H1 (cell line): ENCODE measurements around the gene SULT2B1. TPM values are rescaled to one million over a fixed set of nuclear protein-coding genes. Genes with fewer than 3 reads are reported as not detected.
A peak's percentile ranks its signal among the peaks of the same experiment; 100 is the strongest.

Experiments
- CTCF ChIA-PET: fragments of 300-600 bp; sonication (Branson Sonifier 250); formaldehyde crosslinking; loops from one replicate; lab custom pipeline; 2021; ENCODE audit not compliant: partially characterized antibody; lab: Charles Lee
- POLR2A ChIA-PET: fragments of 300-600 bp; sonication (Branson Sonifier 250); formaldehyde crosslinking; loops from one replicate; lab custom pipeline; 2021; ENCODE audit warnings: inconsistent platforms; ENCODE audit not compliant: partially characterized antibody; lab: Charles Lee
- DNase-seq, 2 experiments: peaks; one replicate each; pipeline versions ENCODE4 v3.0.0 to v3.0.0-alpha.2; 2010 to 2022; ENCODE audit warnings: low spot score in 2 of 2, low read depth in 1 of 2, mixed read lengths in 1 of 2
- FAIRE-seq: peaks from 2 replicates; lab custom pipeline; 2011; peaks lifted over from hg19 to GRCh38; lab: Jason Lieb, UNC
- H2AFZ ChIP-seq: 2 replicates; pipeline ENCODE4 v1.8.1; 2012; ENCODE audit warnings: low read length, inconsistent platforms
- H2AK5ac ChIP-seq: 2 replicates; pipeline ENCODE4 v1.6.1; 2013; ENCODE audit warnings: low read depth, low read length
- H2BK120ac ChIP-seq: replicated peaks from 2 replicates; pipeline ENCODE3; 2013; ENCODE audit warnings: low read depth, low read length, inconsistent platforms
- H2BK12ac ChIP-seq: 2 replicates; pipeline ENCODE4 v1.6.1; 2013; ENCODE audit warnings: low read depth, low read length
- H2BK15ac ChIP-seq: 2 replicates; pipeline ENCODE4 v1.6.1; 2013; ENCODE audit warnings: low read length
- H2BK20ac ChIP-seq: 2 replicates; pipeline ENCODE4 v1.6.1; 2013; ENCODE audit warnings: low read length
- H2BK5ac ChIP-seq: 2 replicates; pipeline ENCODE4 v1.6.1; 2013; ENCODE audit warnings: low read depth, low read length
- H3K14ac ChIP-seq: 2 replicates; pipeline ENCODE4 v1.6.1; 2013; ENCODE audit warnings: inconsistent platforms; ENCODE audit not compliant: insufficient read length
- H3K18ac ChIP-seq: 2 replicates; pipeline ENCODE4 v1.6.1; 2013; ENCODE audit warnings: low read length; ENCODE audit errors: extremely low read depth
- H3K23ac ChIP-seq: 2 replicates; pipeline ENCODE4 v1.6.1; 2013; ENCODE audit warnings: inconsistent platforms; ENCODE audit not compliant: insufficient read length
- H3K23me2 ChIP-seq: 2 replicates; pipeline ENCODE4 v1.6.1; 2013; ENCODE audit warnings: low read depth, low read length
- H3K27ac ChIP-seq: 2 replicates; pipeline ENCODE4 v1.6.1; 2011; ENCODE audit warnings: low read depth, low read length, inconsistent platforms
- H3K27me3 ChIP-seq, 4 experiments: replicated peaks in 1 of 4; 1 replicate in 1 of 4; 2 replicates in 3 of 4; pipeline versions ENCODE4 v1.6.1 to v1.8.1; 2011 to 2013; ENCODE audit warnings: low read length in 3 of 4, mild to moderate bottlenecking in 3 of 4, inconsistent platforms in 2 of 4, mixed read lengths in 2 of 4, moderate library complexity in 1 of 4; ENCODE audit not compliant: control insufficient read depth in 3 of 4, insufficient read depth in 3 of 4; ENCODE audit errors: extremely low read depth in 1 of 4
- H3K36me3 ChIP-seq, 4 experiments: 2 replicates each; pipeline versions ENCODE4 v1.6.1 to v1.8.1; 2011 to 2013; ENCODE audit warnings: mild to moderate bottlenecking in 4 of 4, low read length in 3 of 4, moderate library complexity in 2 of 4, control low read depth in 1 of 4, inconsistent platforms in 1 of 4; ENCODE audit not compliant: insufficient read depth in 4 of 4, control insufficient read depth in 2 of 4
- H3K4ac ChIP-seq: replicated peaks from 2 replicates; pipeline ENCODE3; 2013; ENCODE audit warnings: low read length, low read depth, mixed read lengths, inconsistent platforms; ENCODE audit not compliant: insufficient read length
- H3K4me1 ChIP-seq, 4 experiments: replicated peaks in 1 of 4; 1 replicate in 1 of 4; 2 replicates in 3 of 4; pipeline versions ENCODE4 v1.6.1 to v1.8.1; 2011 to 2013; ENCODE audit warnings: low read length in 3 of 4, inconsistent platforms in 2 of 4, mixed read lengths in 1 of 4; ENCODE audit not compliant: insufficient read depth in 4 of 4, control insufficient read depth in 3 of 4
- H3K4me2 ChIP-seq, 2 experiments: 2 replicates each; pipeline versions ENCODE4 v1.6.1 to v1.8.1; 2011 to 2013; ENCODE audit warnings: low read depth in 2 of 2, low read length in 2 of 2, control low read depth in 1 of 2, inconsistent platforms in 1 of 2, mild to moderate bottlenecking in 1 of 2; ENCODE audit not compliant: insufficient read depth in 1 of 2
- H3K4me3 ChIP-seq, 4 experiments: fragments of 200-600, 300-600 bp in 1 of 4; sonication (generic), shearing (Covaris generic), sonication (Bioruptor Twin) in 1 of 4; 2 replicates each; pipeline versions ENCODE4 v1.5.1 to v1.8.1; 2011 to 2016; ENCODE audit warnings: low read length in 4 of 4, low read depth in 3 of 4, control low read depth in 2 of 4, inconsistent platforms in 2 of 4, mild to moderate bottlenecking in 2 of 4, mixed read lengths in 1 of 4, moderate library complexity in 1 of 4; ENCODE audit not compliant: insufficient read depth in 2 of 4; ENCODE audit errors: extremely low read depth in 1 of 4
- H3K56ac ChIP-seq: replicated peaks from 2 replicates; pipeline ENCODE3; 2013; ENCODE audit warnings: low read depth, mild to moderate bottlenecking, mixed read lengths, low read length, inconsistent platforms; ENCODE audit not compliant: insufficient read length
- H3K79me1 ChIP-seq: 2 replicates; pipeline ENCODE4 v1.6.1; 2013; ENCODE audit warnings: low read depth, low read length, control low read depth
- H3K79me2 ChIP-seq, 2 experiments: 2 replicates each; pipeline versions ENCODE4 v1.6.1 to v1.8.1; 2012 to 2013; ENCODE audit warnings: low read length in 2 of 2, mild to moderate bottlenecking in 2 of 2, inconsistent platforms in 1 of 2; ENCODE audit not compliant: insufficient read depth in 2 of 2, control insufficient read depth in 1 of 2
- H3K9ac ChIP-seq, 4 experiments: replicated peaks in 1 of 4; 1 replicate in 1 of 4; 2 replicates in 3 of 4; pipeline versions ENCODE4 v1.6.1 to v1.8.1; 2011 to 2013; ENCODE audit warnings: low read depth in 3 of 4, low read length in 3 of 4, control low read depth in 2 of 4, mild to moderate bottlenecking in 2 of 4, moderate library complexity in 2 of 4, inconsistent platforms in 1 of 4; ENCODE audit errors: extremely low read depth in 1 of 4
- H3K9me3 ChIP-seq, 2 experiments: 2 replicates each; pipeline versions ENCODE4 v1.6.1 to v1.8.1; 2012 to 2013; ENCODE audit warnings: mild to moderate bottlenecking in 2 of 2, moderate library complexity in 2 of 2, control low read depth in 1 of 2, inconsistent platforms in 1 of 2, low read depth in 1 of 2, low read length in 1 of 2, mixed read lengths in 1 of 2; ENCODE audit not compliant: insufficient read depth in 2 of 2
- H4K20me1 ChIP-seq, 2 experiments: replicated peaks in 1 of 2; 2 replicates each; pipeline versions ENCODE3 to v1.8.1; 2011 to 2013; ENCODE audit warnings: inconsistent platforms in 2 of 2, low read length in 2 of 2, mild to moderate bottlenecking in 1 of 2; ENCODE audit not compliant: insufficient read depth in 2 of 2, control insufficient read depth in 1 of 2
- H4K5ac ChIP-seq: 2 replicates; pipeline ENCODE4 v1.6.1; 2013; ENCODE audit warnings: low read length, low read depth, mixed read lengths, inconsistent platforms; ENCODE audit not compliant: insufficient read length
- H4K8ac ChIP-seq: 2 replicates; pipeline ENCODE4 v1.8.0; 2013; ENCODE audit warnings: mild to moderate bottlenecking, moderate library complexity, low read length, inconsistent platforms; ENCODE audit not compliant: insufficient read depth; ENCODE audit errors: extremely low read depth
- H4K91ac ChIP-seq: replicated peaks from 2 replicates; pipeline ENCODE3; 2013; ENCODE audit warnings: low read length, mixed read lengths, inconsistent platforms; ENCODE audit not compliant: insufficient read length
- RNF2 ChIP-seq: fragments of 200-900, 300-1000 bp; sonication (generic); IDR thresholded peaks from 2 replicates; pipeline ENCODE4 v1.7.1; 2016; ENCODE audit warnings: borderline replicate concordance, low read depth, mild to moderate bottlenecking, antibody characterized with exemption, low read length; ENCODE audit not compliant: poor library complexity, severe bottlenecking; ENCODE audit errors: missing control alignments
- TAF1 ChIP-seq: IDR thresholded peaks from 2 replicates; pipeline ENCODE4 v1.6.1; 2011; ENCODE audit warnings: mild to moderate bottlenecking, low read depth, low read length
- WGBS, 2 experiments: shearing (Covaris generic) in 1 of 2; methylation state at CpG; one replicate each; pipeline versions ENCODE4 v1.1.6 to v1.1.7; 2013 to 2015; ENCODE audit warnings: low lambda C conversion rate in 2 of 2, mixed read lengths in 2 of 2, inconsistent platforms in 1 of 2, low coverage in 1 of 2, missing lambda C conversion rate in 1 of 2; ENCODE audit not compliant: insufficient replicate concordance in 2 of 2, insufficient coverage in 1 of 2, insufficient read length in 1 of 2; ENCODE audit errors: extremely low coverage in 1 of 2, missing lambda C conversion rate in 1 of 2; 5-methylcytosine and 5-hydroxymethylcytosine counted together
- polyA plus RNA-seq, 7 experiments: library from polyadenylated mRNA; depleted of rRNA in 3 of 7; stranded (reverse) in 5 of 7; unstranded in 2 of 7; fragments of >200 nt in 5 of 7; fragments of 200-250 nt in 2 of 7; gene quantifications; 1 replicate in 5 of 7; 2 replicates in 1 of 7; 4 replicates in 1 of 7; pipeline versions ENCODE4 v1.2.1 to v1.2.3, GENCODE V29; 2011 to 2013; ENCODE audit warnings: missing spikeins in 2 of 7, mixed read lengths in 2 of 7
- total RNA-seq: library from RNA; stranded (reverse); fragmentation: NEBNext Ultra II Directional; extraction: Animal tissue kit (Norgen Biotek cat#: 25700); gene quantifications from 2 replicates; pipeline ENCODE4 v1.2.1, GENCODE V29; 2021

SULT2B1 gene
- total and polyA plus RNA-seq, 2 of the 8 experiments (the other 6 are each of a cell fraction or from before 2014, with no cell fraction given): 1.5 to 2.6 TPM

- H3K23me2 ChIP-seq: peaks cover 11% of the 10 kb centered on the region
- H2AFZ ChIP-seq: no peak overlapping the region
- no peak overlapping the region for H4K5ac ChIP-seq
- TF ChIP-seq RNF2 (no peak), TAF1 (0 out of 2 replicates have a peak, but pooled peaks have one; percentile 33)
- no peak overlapping the region for H2BK12ac ChIP-seq
- H3K79me1 ChIP-seq: no peaks in the 10 kb centered on the region
- DNase-seq (no peak), FAIRE-seq (no peak)
- H3K9me3 ChIP-seq: no peaks in the 10 kb centered on the region
- H3K4me3 ChIP-seq: peak overlapping the region; percentile 68 to 84 (median 82)
- H3K27me3 ChIP-seq: no peaks in the 10 kb centered on the region
- WGBS, 2 experiments: 75% methylated on average over 4 of the region's 4 CpGs; no CpG with 5 or more reads in 1 of the 2 experiments
- peak overlapping the region; percentile 82; the same call in 1 of the 2 replicates for H2AK5ac ChIP-seq
- H3K23ac ChIP-seq: no peak overlapping the region
- H2BK5ac ChIP-seq: peak overlapping the region; percentile 49; the same call in 1 of the 2 replicates
- no peak overlapping the region for H3K56ac ChIP-seq
- H2BK20ac ChIP-seq: no peak overlapping the region
- H3K4me2 ChIP-seq: peak overlapping the region; percentile 89 to 98
- H3K18ac ChIP-seq: peak overlapping the region; percentile 95
- H3K14ac ChIP-seq: no peak overlapping the region
- H3K27ac ChIP-seq: no peak overlapping the region
- H3K4ac ChIP-seq: peak overlapping the region; percentile 92
- peak overlapping the region; percentile 52 for H4K91ac ChIP-seq
- ChIA-PET POLR2A (interaction anchor here (1.5 to 5.6 kb wide), 7 partner anchors 14 to 193 kb away, joined by 3 to 28 read pairs (median 6); partner anchors contain the start of genes HSD17B14 and IZUMO1), CTCF (interaction anchor here (1.0 to 3.4 kb wide), 4 partner anchors 11 to 52 kb away, joined by 3 to 26 read pairs (median 5); partner anchors contain the start of gene FUT2)
- H4K8ac ChIP-seq: no peak overlapping the region; the same call in 1 of the 2 replicates
- H4K20me1 ChIP-seq: no peaks in the 10 kb centered on the region
- peaks cover 0 to 11% of the 10 kb centered on the region in 2 experiments; a peak in 2 of 4 replicates for H3K79me2 ChIP-seq
- peaks cover 0 to 16% (median 1%) of the 10 kb centered on the region in 4 experiments; a peak in 4 of 7 replicates for H3K4me1 ChIP-seq
- H2BK120ac ChIP-seq: no peak overlapping the region
- H2BK15ac ChIP-seq: 0 out of 2 replicates have a peak overlapping the region, but pooled peaks have one; percentile 46
- no peak overlapping the region for H3K9ac ChIP-seq
- no peaks in the 10 kb centered on the region for H3K36me3 ChIP-seq
Observed at GRCh38 chr19:48644355-48644754, 92.4 kb downstream of the SULT2B1 start.
